ENCODE data around the gene ARFGAP3. TPM values are rescaled to one million over a fixed set of nuclear protein-coding genes. Genes with fewer than 3 reads are reported as not detected.
A peak's percentile ranks its signal among the peaks of the same experiment; 100 is the strongest.
"Not testable (repeated sequence)": the region's sequence is repeated elsewhere in the genome, so short reads cannot be mapped to it uniquely, and the experiment has no call there.

ARFGAP3 gene
- total RNA-seq, 1 donor from 2014 or later, result 20.2 TPM

GRCh38 chr22:42799461-42800405, 57.3 kb downstream of the ARFGAP3 start:
- peak; percentile 32 for DNase-seq (ENCODE audit: low spot score)
- ATAC-seq, result no peak

GRCh38 chr22:42799061-42799460, 58.0 kb downstream of the ARFGAP3 start:
- DNase-seq (ENCODE audit: low spot score) (peak; percentile 38), ATAC-seq (no peak)

- DNase-seq (ENCODE audit: low spot score) (peak; percentile 31), ATAC-seq (no peak)
Observed at GRCh38 chr22:42797011-42797410, 60.1 kb downstream of the ARFGAP3 start.

- ATAC-seq (no peak), DNase-seq (ENCODE audit: low spot score) (peak; percentile 33)
Observed at GRCh38 chr22:42796081-42796480, 61.0 kb downstream of the ARFGAP3 start.

GRCh38 chr22:42794551-42795510, 62.2 kb downstream of the ARFGAP3 start:
- ATAC-seq (peak; percentile 5), DNase-seq (ENCODE audit: low spot score) (no peak)

- ATAC-seq, result peak; percentile 3
- DNase-seq (ENCODE audit: low spot score), result no peak
Observed at GRCh38 chr22:42793848-42794405, 63.1 kb downstream of the ARFGAP3 start.

- no peak for DNase-seq (ENCODE audit: low spot score)
- ATAC-seq, result peak; percentile 74
Observed at GRCh38 chr22:42792909-42793847, 63.9 kb downstream of the ARFGAP3 start.

GRCh38 chr22:42792453-42792908, 64.6 kb downstream of the ARFGAP3 start:
- DNase-seq (ENCODE audit: low spot score) (no peak), ATAC-seq (no peak)

- DNase-seq (ENCODE audit: low spot score), result no peak
- ATAC-seq, result peak; percentile 11
Observed at GRCh38 chr22:42791721-42792452, 65.2 kb downstream of the ARFGAP3 start.

GRCh38 chr22:42788466-42788865, 68.6 kb downstream of the ARFGAP3 start:
- DNase-seq (ENCODE audit: low spot score), result no peak
- no peak for ATAC-seq

- no peak for DNase-seq (ENCODE audit: low spot score)
- ATAC-seq, result no peak
Observed at GRCh38 chr22:42788021-42788420, 69.1 kb downstream of the ARFGAP3 start.

GRCh38 chr22:42787357-42787736, 69.7 kb downstream of the ARFGAP3 start:
- DNase-seq (ENCODE audit: low spot score) (no peak), ATAC-seq (no peak)

- ATAC-seq (no peak), DNase-seq (ENCODE audit: low spot score) (no peak)
Observed at GRCh38 chr22:42786606-42787356, 70.3 kb downstream of the ARFGAP3 start.

- DNase-seq (ENCODE audit: low spot score) (no peak), ATAC-seq (no peak)
Observed at GRCh38 chr22:42785706-42786499, 71.2 kb downstream of the ARFGAP3 start.

GRCh38 chr22:42782306-42782705, 74.8 kb downstream of the ARFGAP3 start:
- ATAC-seq; DNase-seq (ENCODE audit: low spot score): not testable (repeated sequence)

GRCh38 chr22:42780070-42780540, 77.0 kb downstream of the ARFGAP3 start:
- no peak for DNase-seq (ENCODE audit: low spot score)

GRCh38 chr22:42777126-42777525, 79.9 kb downstream of the ARFGAP3 start:
- ATAC-seq (no peak), DNase-seq (ENCODE audit: low spot score) (no peak)

More at GRCh38 chr22:42780070-42780540, 77.0 kb downstream of the ARFGAP3 start:
- ATAC-seq, result peak; percentile 99

Measured in left lobe of liver (tissue), 2 donors.